Mesendoderm (in vitro differentiated cells): ENCODE data around the gene PPP4R1.

ENCODE experiments used
- DNase-seq: peaks from one replicate; pipeline ENCODE4 v3.0.0; 2013
- H2AK5ac ChIP-seq: 2 replicates; pipeline ENCODE4 v1.6.1; 2013; ENCODE audit warnings: low read length, inconsistent platforms
- H2BK120ac ChIP-seq: 2 replicates; pipeline ENCODE4 v1.6.1; 2013; ENCODE audit warnings: low read depth, mild to moderate bottlenecking, low read length, moderate library complexity, mixed read lengths
- H2BK15ac ChIP-seq: replicated peaks from 2 replicates; pipeline ENCODE4 v1.6.1; 2013; ENCODE audit warnings: low read depth, mild to moderate bottlenecking, moderate library complexity
- H2BK5ac ChIP-seq: 2 replicates; pipeline ENCODE4 v1.6.1; 2013; ENCODE audit warnings: low read length, inconsistent platforms
- H3K18ac ChIP-seq: 2 replicates; pipeline ENCODE4 v1.6.1; 2013; ENCODE audit warnings: mild to moderate bottlenecking, low read length, mixed read lengths
- H3K23ac ChIP-seq: one replicate; pipeline ENCODE4 v1.6.1; 2013; ENCODE audit warnings: low read length
- H3K27ac ChIP-seq: 2 replicates; pipeline ENCODE4 v1.5.1; 2013; ENCODE audit warnings: low read depth, mild to moderate bottlenecking, inconsistent platforms, low read length, moderate library complexity
- H3K27me3 ChIP-seq: 2 replicates; pipeline ENCODE4 v1.6.1; 2013; ENCODE audit warnings: low read length, control low read depth, mild to moderate bottlenecking, inconsistent platforms; ENCODE audit not compliant: insufficient read depth, poor library complexity
- H3K36me3 ChIP-seq: 2 replicates; pipeline ENCODE4 v1.6.1; 2013; ENCODE audit warnings: low read length, inconsistent platforms; ENCODE audit not compliant: control insufficient read depth, insufficient read depth
- H3K4ac ChIP-seq: one replicate; pipeline ENCODE4 v1.6.1; 2013; ENCODE audit warnings: low read depth, mild to moderate bottlenecking, low read length, moderate library complexity
- H3K4me1 ChIP-seq: 2 replicates; pipeline ENCODE4 v1.6.1; 2013; ENCODE audit warnings: low read depth, low read length, inconsistent platforms; ENCODE audit not compliant: control insufficient read depth
- H3K4me2 ChIP-seq: 2 replicates; pipeline ENCODE4 v1.6.1; 2013; ENCODE audit warnings: low read length
- H3K4me3 ChIP-seq: 2 replicates; pipeline ENCODE4 v1.5.1; 2013; ENCODE audit warnings: mild to moderate bottlenecking, low read length
- H3K56ac ChIP-seq: one replicate; pipeline ENCODE4 v1.6.1; 2013; ENCODE audit warnings: low read length
- H3K79me1 ChIP-seq: 2 replicates; pipeline ENCODE4 v1.6.1; 2013; ENCODE audit warnings: low read length, inconsistent platforms
- H3K79me2 ChIP-seq: 2 replicates; pipeline ENCODE4 v1.6.1; 2013; ENCODE audit warnings: mild to moderate bottlenecking, low read length; ENCODE audit not compliant: control insufficient read depth, insufficient read depth
- H3K9ac ChIP-seq: 2 replicates; pipeline ENCODE4 v1.6.1; 2013; ENCODE audit warnings: low read length, inconsistent platforms
- H4K5ac ChIP-seq: one replicate; pipeline ENCODE4 v1.6.1; 2013; ENCODE audit warnings: low read length
- H4K8ac ChIP-seq: one replicate; pipeline ENCODE4 v1.6.1; 2013; ENCODE audit warnings: low read depth, mild to moderate bottlenecking, control low read depth, low read length, moderate library complexity
- WGBS: extraction: QIAGEN DNeasy Blood & Tissue Kit; methylation state at CpG from one replicate; pipeline ENCODE4 v1.1.7; 2013; ENCODE audit warnings: low lambda C conversion rate, missing lambda C conversion rate; ENCODE audit not compliant: insufficient coverage; ENCODE audit errors: extremely low coverage; 5-methylcytosine and 5-hydroxymethylcytosine counted together

Gene PPP4R1

DNA sequence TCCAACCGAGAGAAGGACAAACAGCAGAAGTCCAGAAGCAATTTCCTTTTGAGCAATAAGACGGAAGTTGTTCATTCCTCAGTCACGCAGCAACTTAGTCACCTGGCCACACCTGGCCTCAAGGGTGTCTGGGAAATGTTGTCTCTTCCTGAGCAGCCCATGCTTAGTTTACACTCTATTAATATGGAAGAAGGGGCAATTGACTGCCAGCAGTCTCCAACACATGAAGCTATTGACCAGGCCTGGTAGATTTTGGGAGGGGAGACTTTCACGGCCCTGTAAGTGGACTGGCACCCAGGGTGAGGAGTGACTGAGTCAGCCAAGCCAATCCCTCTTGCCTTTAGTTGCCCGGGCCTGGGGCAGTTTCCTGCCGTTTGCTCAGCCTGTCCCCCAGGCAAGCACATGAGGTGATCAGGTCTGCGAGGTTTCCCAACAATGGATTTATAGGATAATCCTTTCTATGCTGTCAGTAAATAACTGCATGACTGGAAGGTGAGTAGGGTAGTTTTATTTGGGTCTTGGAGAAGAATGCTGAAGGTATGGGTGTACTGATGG is 43.8 kb upstream of the PPP4R1 start:
- H3K9ac ChIP-seq: no peak overlapping the region
- H2AK5ac ChIP-seq: no peak overlapping the region
- H3K56ac ChIP-seq: no peak overlapping the region
- no peak overlapping the region for H4K5ac ChIP-seq
- no peak overlapping the region for H3K4ac ChIP-seq
- H3K18ac ChIP-seq: no peak overlapping the region
- no peak overlapping the region for H3K4me3 ChIP-seq
- H3K4me2 ChIP-seq: no peak overlapping the region
- H3K36me3 ChIP-seq: no peaks in the 10 kb centered on the region
- no peak overlapping the region for H3K23ac ChIP-seq
- H2BK15ac ChIP-seq: no peak overlapping the region
- no peaks in the 10 kb centered on the region for H3K79me1 ChIP-seq
- no peak overlapping the region for H2BK5ac ChIP-seq
- DNase-seq: no peak
- H3K27ac ChIP-seq: no peak overlapping the region
- H3K4me1 ChIP-seq: no peaks in the 10 kb centered on the region
- H3K27me3 ChIP-seq: no peaks in the 10 kb centered on the region
- WGBS: no CpG with 5 or more reads among the region's 7 CpGs
- no peaks in the 10 kb centered on the region for H3K79me2 ChIP-seq
- H4K8ac ChIP-seq: no peak overlapping the region
- H2BK120ac ChIP-seq: no peak overlapping the region

DNA sequence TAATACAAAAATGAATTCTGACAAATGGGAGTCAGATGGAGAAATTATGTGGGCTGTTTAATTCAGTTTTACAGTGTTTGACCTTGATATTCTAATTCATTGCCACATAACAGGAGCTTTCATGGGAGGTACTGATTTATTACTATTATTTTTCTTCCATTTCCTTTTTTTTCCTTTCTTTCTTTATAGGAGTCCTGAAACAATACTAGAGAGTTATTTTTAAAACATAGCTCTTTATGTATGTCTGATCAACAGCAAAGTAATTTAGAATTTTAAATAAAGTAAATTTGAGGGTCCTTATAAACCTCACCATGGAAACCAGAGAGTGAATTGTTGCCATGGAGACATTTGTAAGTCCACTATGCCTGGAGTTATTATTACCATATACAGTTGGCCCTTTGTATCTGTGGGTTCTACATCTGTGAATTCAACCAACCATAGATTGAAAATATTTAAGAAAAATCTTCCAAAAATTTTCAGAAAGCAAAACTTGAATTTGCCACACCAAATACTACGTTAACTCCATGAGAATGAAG is 40.9 kb upstream of the PPP4R1 start:
- Histone ChIP-seq H3K4ac (no peak overlapping the region), H2BK5ac (no peak overlapping the region), H2BK15ac (no peak overlapping the region), H3K4me1 (no peaks in the 10 kb centered on the region), H3K18ac (no peak overlapping the region), H3K27me3 (no peaks in the 10 kb centered on the region), H2AK5ac (no peak overlapping the region), H3K23ac (no peak overlapping the region), H3K79me1 (no peaks in the 10 kb centered on the region), H4K8ac (no peak overlapping the region), H3K56ac (no peak overlapping the region), H3K4me2 (no peak overlapping the region), H3K79me2 (no peaks in the 10 kb centered on the region), H3K27ac (no peak overlapping the region), H3K36me3 (no peaks in the 10 kb centered on the region), H2BK120ac (no peak overlapping the region), H3K9ac (no peak overlapping the region), H3K4me3 (no peak overlapping the region), H4K5ac (no peak overlapping the region)
- no peak for DNase-seq
- no CpG with 5 or more reads among the region's 1 CpG for WGBS

DNA sequence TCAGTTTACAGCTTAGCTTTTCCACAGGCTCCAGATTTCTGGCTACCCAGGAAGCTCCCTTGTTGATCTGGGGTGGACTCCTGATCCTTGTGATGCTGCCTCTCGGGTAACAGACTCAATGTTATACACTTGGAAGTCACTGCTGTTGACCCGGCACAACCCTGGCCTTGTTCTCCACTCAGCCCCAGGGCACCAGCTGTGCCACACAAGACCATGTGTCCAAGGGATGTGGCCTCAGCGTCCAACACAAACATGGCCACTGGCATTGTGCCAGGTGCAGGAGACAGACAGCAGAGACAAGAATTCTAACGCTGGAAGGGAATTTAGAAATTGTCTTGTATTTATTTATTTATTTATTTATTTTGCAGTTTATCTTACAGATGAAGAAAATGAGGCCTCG is 39.0 kb upstream of the PPP4R1 start:
- Histone ChIP-seq H2BK5ac (no peak overlapping the region), H3K79me1 (no peaks in the 10 kb centered on the region), H3K23ac (no peak overlapping the region), H2BK15ac (no peak overlapping the region), H3K4ac (no peak overlapping the region), H3K27me3 (no peaks in the 10 kb centered on the region), H2BK120ac (no peak overlapping the region), H4K8ac (no peak overlapping the region), H3K9ac (no peak overlapping the region), H3K79me2 (no peaks in the 10 kb centered on the region), H3K56ac (no peak overlapping the region), H3K4me2 (no peak overlapping the region), H3K27ac (no peak overlapping the region), H2AK5ac (no peak overlapping the region), H3K36me3 (no peaks in the 10 kb centered on the region), H3K18ac (no peak overlapping the region), H3K4me1 (no peaks in the 10 kb centered on the region), H4K5ac (no peak overlapping the region), H3K4me3 (no peak overlapping the region)
- DNase-seq: no peak
- WGBS: no CpG with 5 or more reads among the region's 5 CpGs

GRCh38 chr18:9649164-9649540 is 34.8 kb upstream of the PPP4R1 start:
- no CpG with 5 or more reads among the region's 3 CpGs for WGBS
- Histone ChIP-seq H4K8ac (no peak overlapping the region), H3K27ac (no peak overlapping the region)

DNA sequence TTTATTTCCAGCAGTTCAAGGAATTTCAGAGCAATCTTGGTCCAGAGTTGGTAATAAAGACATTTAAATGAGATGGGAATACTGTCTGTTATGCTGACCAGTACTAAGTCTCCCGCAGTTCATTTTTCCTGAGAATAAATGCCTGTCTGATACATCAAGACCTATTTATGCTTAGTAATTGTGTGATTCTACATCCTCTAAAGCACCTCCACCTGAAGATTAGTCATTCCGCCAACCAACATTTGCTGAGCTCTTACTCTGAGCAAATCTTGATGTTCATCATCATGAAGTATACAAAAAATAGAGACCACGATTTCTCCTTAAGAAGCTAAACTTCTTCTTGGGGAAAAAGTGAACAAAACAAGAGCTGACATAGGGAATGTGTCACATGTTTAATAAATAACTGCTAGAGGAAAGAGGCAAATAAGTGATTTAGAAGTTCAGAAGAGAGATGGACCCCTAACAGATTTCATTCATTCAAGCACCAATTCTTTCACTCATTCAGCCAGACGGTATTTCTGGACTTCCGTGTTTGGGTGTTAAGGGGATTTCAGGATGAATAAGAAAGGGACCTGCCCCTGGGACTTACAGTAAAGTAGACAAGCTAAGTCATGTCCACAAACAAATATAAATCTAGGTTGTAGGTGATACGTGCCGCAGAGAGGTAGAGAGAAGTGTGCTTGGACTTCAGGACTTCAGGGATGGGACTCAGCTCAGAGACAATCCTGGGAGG is 34.2 kb upstream of the PPP4R1 start:
- no peaks in the 10 kb centered on the region for H3K36me3 ChIP-seq
- H2AK5ac ChIP-seq: no peak overlapping the region
- H3K18ac ChIP-seq: no peak overlapping the region
- no peak overlapping the region for H3K27ac ChIP-seq
- DNase-seq: no peak
- H3K79me1 ChIP-seq: no peaks in the 10 kb centered on the region
- H3K9ac ChIP-seq: no peak overlapping the region
- H3K56ac ChIP-seq: no peak overlapping the region
- no peak overlapping the region for H2BK120ac ChIP-seq
- H3K4me3 ChIP-seq: no peak overlapping the region
- no peak overlapping the region for H4K5ac ChIP-seq
- H3K79me2 ChIP-seq: no peaks in the 10 kb centered on the region
- no peak overlapping the region for H3K23ac ChIP-seq
- H3K4ac ChIP-seq: no peak overlapping the region
- WGBS: no CpG with 5 or more reads among the region's 7 CpGs
- no peak overlapping the region for H2BK5ac ChIP-seq
- H4K8ac ChIP-seq: no peak overlapping the region
- no peak overlapping the region for H2BK15ac ChIP-seq
- H3K27me3 ChIP-seq: no peaks in the 10 kb centered on the region
- H3K4me2 ChIP-seq: no peak overlapping the region
- H3K4me1 ChIP-seq: no peaks in the 10 kb centered on the region

More at GRCh38 chr18:9649164-9649540, 34.8 kb upstream of the PPP4R1 start:
- H3K9ac ChIP-seq: no peak overlapping the region
- H3K79me2 ChIP-seq: no peaks in the 10 kb centered on the region
- H3K4me1 ChIP-seq: no peaks in the 10 kb centered on the region
- H2AK5ac ChIP-seq: no peak overlapping the region
- H3K4ac ChIP-seq: no peak overlapping the region
- no peaks in the 10 kb centered on the region for H3K79me1 ChIP-seq
- H4K5ac ChIP-seq: no peak overlapping the region
- H3K56ac ChIP-seq: no peak overlapping the region
- no peak overlapping the region for H3K18ac ChIP-seq
- no peaks in the 10 kb centered on the region for H3K27me3 ChIP-seq
- no peak overlapping the region for H2BK5ac ChIP-seq
- no peak overlapping the region for H2BK15ac ChIP-seq
- H2BK120ac ChIP-seq: no peak overlapping the region
- no peak overlapping the region for H3K4me2 ChIP-seq
- no peak overlapping the region for H3K4me3 ChIP-seq
- H3K23ac ChIP-seq: no peak overlapping the region
- DNase-seq: no peak
- H3K36me3 ChIP-seq: no peaks in the 10 kb centered on the region
